CD14-positive monocyte (primary cell): ENCODE data around the gene SCN4B. TPM values are rescaled to one million over a fixed set of nuclear protein-coding genes. Genes with fewer than 3 reads are reported as not detected.

Experiments
- DNase-seq, 3 donors: peaks; one replicate each; pipeline ENCODE4 v3.0.0-alpha.2; 2011 to 2022
- H2AFZ ChIP-seq: 2 replicates; pipeline ENCODE4 v1.6.0; 2012; ENCODE audit warnings: mild to moderate bottlenecking, low read depth, low read length, inconsistent platforms; ENCODE audit not compliant: insufficient read depth, poor library complexity, severe bottlenecking
- H3K27ac ChIP-seq, 2 donors: 1 replicate in 1 of 2; 2 replicates in 1 of 2; pipeline ENCODE4 v1.5.1; 2012 to 2013; ENCODE audit warnings: low read length in 2 of 2, control low read depth in 1 of 2, inconsistent platforms in 1 of 2, low read depth in 1 of 2, mild to moderate bottlenecking in 1 of 2
- H3K27me3 ChIP-seq, 2 donors: one replicate each; pipeline versions ENCODE4 v1.6.0 to v1.6.1; 2011 to 2013; ENCODE audit warnings: low read length in 2 of 2; ENCODE audit not compliant: control insufficient read depth in 2 of 2, insufficient read depth in 2 of 2
- H3K36me3 ChIP-seq, 2 donors: replicated peaks in 1 of 2; 1 replicate in 1 of 2; 2 replicates in 1 of 2; pipeline versions ENCODE4 v1.5.1 to v1.6.1; 2012 to 2013; ENCODE audit warnings: low read length in 2 of 2, control low read depth in 1 of 2, inconsistent platforms in 1 of 2, mild to moderate bottlenecking in 1 of 2; ENCODE audit not compliant: insufficient read depth in 2 of 2, control insufficient read depth in 1 of 2
- H3K4me1 ChIP-seq, 2 donors: 1 replicate in 1 of 2; 2 replicates in 1 of 2; pipeline versions ENCODE4 v1.5.1 to v1.6.1; 2012 to 2013; ENCODE audit warnings: low read length in 2 of 2, control low read depth in 1 of 2, inconsistent platforms in 1 of 2, mild to moderate bottlenecking in 1 of 2, moderate library complexity in 1 of 2; ENCODE audit not compliant: insufficient read depth in 2 of 2, control insufficient read depth in 1 of 2
- H3K4me2 ChIP-seq: replicated peaks from 2 replicates; pipeline ENCODE3; 2012; ENCODE audit warnings: low read length, moderate library complexity, mild to moderate bottlenecking; ENCODE audit not compliant: poor library complexity, severe bottlenecking; ENCODE audit errors: extremely low read depth
- H3K4me3 ChIP-seq, 3 experiments: fragments of 200-600 bp in 1 of 3; sonication (generic) in 1 of 3; replicated peaks in 1 of 3; 1 replicate in 2 of 3; 2 replicates in 1 of 3; pipeline ENCODE4 v1.5.1; 2011 to 2013; ENCODE audit warnings: low read length in 3 of 3, mild to moderate bottlenecking in 3 of 3, control low read depth in 2 of 3, low read depth in 2 of 3, inconsistent platforms in 1 of 3, moderate library complexity in 1 of 3
- H3K79me2 ChIP-seq: 2 replicates; pipeline ENCODE4 v1.6.0; 2012; ENCODE audit warnings: mild to moderate bottlenecking, control low read depth, inconsistent platforms, low read length, moderate library complexity; ENCODE audit not compliant: insufficient read depth
- H3K9ac ChIP-seq: 2 replicates; pipeline ENCODE4 v1.6.0; 2017; ENCODE audit warnings: low read length, mild to moderate bottlenecking; ENCODE audit not compliant: insufficient read depth, poor library complexity, severe bottlenecking
- H3K9me3 ChIP-seq, 2 donors: replicated peaks in 1 of 2; 1 replicate in 1 of 2; 2 replicates in 1 of 2; pipeline versions ENCODE4 v1.5.1 to v1.6.1; 2012 to 2013; ENCODE audit warnings: low read length in 2 of 2, control low read depth in 1 of 2; ENCODE audit not compliant: control insufficient read depth in 1 of 2, insufficient read depth in 1 of 2
- H4K20me1 ChIP-seq: 2 replicates; pipeline ENCODE4 v1.6.0; 2012; ENCODE audit warnings: mild to moderate bottlenecking, low read length, control low read depth, moderate library complexity; ENCODE audit not compliant: insufficient read depth
- H3K27ac Mint-ChIP-seq, 7 donors: one replicate each; pipeline ENCODE4 v1.8.0; 2020; ENCODE audit warnings: mild to moderate bottlenecking in 7 of 7, mixed read lengths in 7 of 7, moderate library complexity in 6 of 7, inconsistent platforms in 2 of 7
- H3K27me3 Mint-ChIP-seq, 3 donors: one replicate each; pipeline ENCODE4 v1.8.0; 2021 to 2022; ENCODE audit warnings: low read depth in 3 of 3, mild to moderate bottlenecking in 3 of 3, mixed read lengths in 3 of 3, moderate library complexity in 3 of 3, inconsistent platforms in 1 of 3
- H3K36me3 Mint-ChIP-seq, 2 donors: one replicate each; pipeline ENCODE4 v1.8.0; 2020; ENCODE audit warnings: mixed read lengths in 2 of 2, inconsistent platforms in 1 of 2, mild to moderate bottlenecking in 1 of 2
- H3K4me1 Mint-ChIP-seq: one replicate; pipeline ENCODE4 v1.8.0; 2020; ENCODE audit warnings: mild to moderate bottlenecking, mixed read lengths
- H3K4me3 Mint-ChIP-seq, 2 donors: one replicate each; pipeline ENCODE4 v1.8.0; 2020; ENCODE audit warnings: mild to moderate bottlenecking in 2 of 2, mixed read lengths in 2 of 2, moderate library complexity in 1 of 2
- H3K9me3 Mint-ChIP-seq, 7 donors: one replicate each; pipeline ENCODE4 v1.8.0; 2020 to 2022; ENCODE audit warnings: mixed read lengths in 7 of 7, mild to moderate bottlenecking in 6 of 7, moderate library complexity in 6 of 7, inconsistent platforms in 2 of 7
- CTCF ChIP-seq: fragments of 200-600 bp; IDR thresholded peaks from one replicate; pipeline ENCODE4 v1.8.0; 2022; ENCODE audit warnings: antibody characterized with exemption, mild to moderate bottlenecking
- WGBS: methylation state at CpG from one replicate; pipeline ENCODE4 v1.1.5; 2013; ENCODE audit warnings: missing lambda C conversion rate; ENCODE audit not compliant: insufficient coverage; 5-methylcytosine and 5-hydroxymethylcytosine counted together
- intact Hi-C, 2 donors: fragments of 100-400 bp; cut with micrococcal nuclease; formaldehyde crosslinking; loops; one replicate each; pipeline versions ENCODE4 v1.15.0 to v1.15.1; 2023
- polyA plus RNA-seq, 3 donors: library from polyadenylated mRNA; depleted of rRNA in 1 of 3; unstranded in 2 of 3; stranded (reverse) in 1 of 3; fragments of 300-500 nt in 2 of 3; fragments of >200 nt in 1 of 3; fragmentation: Illumina TruSeq in 2 of 3; gene quantifications; 1 replicate in 2 of 3; 2 replicates in 1 of 3; pipeline ENCODE4 v1.2.3, GENCODE V29; 2012 to 2021

SCN4B gene
- polyA plus RNA-seq, 3 donors: 0.76 TPM; not detected in 2

- Histone ChIP-seq H3K4me3 (no peak overlapping the region), H3K9me3 (no peaks in the 10 kb centered on the region), H3K79me2 (no peaks in the 10 kb centered on the region), H3K36me3 (no peaks in the 10 kb centered on the region), H3K27me3 (no peaks in the 10 kb centered on the region), H3K4me1 (peaks cover 23 to 34% of the 10 kb centered on the region in 2 donors), H3K27ac (no peak overlapping the region), H4K20me1 (no peaks in the 10 kb centered on the region), H3K4me2 (no peak overlapping the region), H3K9ac (no peak overlapping the region), H2AFZ (no peak overlapping the region)
- peaks cover 41% of the 10 kb centered on the region for H3K4me1 Mint-ChIP-seq
- intact Hi-C loops: no loop called here
- no peak overlapping the region for H3K4me3 Mint-ChIP-seq
- peaks cover 0 to 2% (median 0%) of the 10 kb centered on the region in 7 donors for H3K9me3 Mint-ChIP-seq
- TF ChIP-seq CTCF: no peak
- H3K27ac Mint-ChIP-seq: no peak overlapping the region
- H3K36me3 Mint-ChIP-seq: no peaks in the 10 kb centered on the region
- WGBS: no CpG with 5 or more reads among the region's 1 CpG
- H3K27me3 Mint-ChIP-seq: peaks cover 6 to 16% (median 15%) of the 10 kb centered on the region in 3 donors
- no peak for DNase-seq
These were observed 13.0 kb downstream of the SCN4B start for GRCh38 chr11:118139578-118139977.

- Histone ChIP-seq H2AFZ (no peak overlapping the region), H4K20me1 (no peaks in the 10 kb centered on the region), H3K27ac (no peak overlapping the region), H3K4me1 (peaks cover 23 to 31% of the 10 kb centered on the region in 2 donors), H3K36me3 (no peaks in the 10 kb centered on the region), H3K4me2 (no peak overlapping the region), H3K27me3 (no peaks in the 10 kb centered on the region), H3K9ac (no peak overlapping the region), H3K9me3 (no peaks in the 10 kb centered on the region), H3K79me2 (no peaks in the 10 kb centered on the region), H3K4me3 (no peak overlapping the region)
- H3K36me3 Mint-ChIP-seq: no peaks in the 10 kb centered on the region
- peaks cover 0 to 2% (median 0%) of the 10 kb centered on the region in 7 donors for H3K9me3 Mint-ChIP-seq
- no peak overlapping the region for H3K27ac Mint-ChIP-seq
- peaks cover 6 to 14% (median 13%) of the 10 kb centered on the region in 3 donors for H3K27me3 Mint-ChIP-seq
- TF ChIP-seq CTCF: no peak
- H3K4me3 Mint-ChIP-seq: no peak overlapping the region
- DNase-seq: no peak
- intact Hi-C loops: no loop called here
- H3K4me1 Mint-ChIP-seq: peaks cover 34% of the 10 kb centered on the region
- 80% methylated on average over 9 of the region's 10 CpGs for WGBS
These were observed 13.7 kb downstream of the SCN4B start for GRCh38 chr11:118138839-118139420.
